LNCaP clone FGC (cell line): ENCODE results near the gene NIPAL1.

Source experiments
- DNase-seq: peaks from one replicate; pipeline ENCODE4 v3.0.0-alpha.2; 2011; ENCODE audit warnings: low read depth
- H3K4me3 ChIP-seq: 2 replicates; pipeline ENCODE4 v1.5.1; 2011; ENCODE audit warnings: mild to moderate bottlenecking, low read depth, low read length, control low read depth
- TF ChIP-seq, protein P1 (sequence below): IDR thresholded peaks from 2 replicates; pipeline ENCODE4 v1.5.1; 2012; ENCODE audit warnings: mild to moderate bottlenecking; ENCODE audit not compliant: control insufficient read depth, insufficient read depth; ENCODE audit errors: extremely low read depth

The NIPAL1 gene

DNA sequence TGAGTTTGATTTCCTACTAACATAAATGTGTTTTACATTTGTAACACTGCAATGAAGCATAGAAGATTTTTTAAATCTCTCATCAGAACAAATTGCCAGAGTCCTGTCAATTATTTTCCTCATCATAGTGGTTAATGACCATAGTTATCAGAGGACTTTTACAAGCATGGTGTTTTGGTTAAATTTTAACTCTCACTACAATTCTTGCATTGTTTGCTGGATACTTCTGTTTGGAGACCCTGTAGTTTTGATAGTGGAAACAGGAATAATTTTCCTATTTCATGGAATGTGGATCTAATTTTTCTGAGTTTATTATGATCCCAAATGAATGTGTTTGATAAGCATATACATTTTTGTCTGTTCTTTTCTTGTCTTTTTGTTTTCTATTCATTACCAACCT, 16.8 kb downstream of the NIPAL1 start:
- DNase-seq: no peak
- H3K4me3 ChIP-seq: no peak overlapping the region
- TF ChIP-seq, protein P1, sequence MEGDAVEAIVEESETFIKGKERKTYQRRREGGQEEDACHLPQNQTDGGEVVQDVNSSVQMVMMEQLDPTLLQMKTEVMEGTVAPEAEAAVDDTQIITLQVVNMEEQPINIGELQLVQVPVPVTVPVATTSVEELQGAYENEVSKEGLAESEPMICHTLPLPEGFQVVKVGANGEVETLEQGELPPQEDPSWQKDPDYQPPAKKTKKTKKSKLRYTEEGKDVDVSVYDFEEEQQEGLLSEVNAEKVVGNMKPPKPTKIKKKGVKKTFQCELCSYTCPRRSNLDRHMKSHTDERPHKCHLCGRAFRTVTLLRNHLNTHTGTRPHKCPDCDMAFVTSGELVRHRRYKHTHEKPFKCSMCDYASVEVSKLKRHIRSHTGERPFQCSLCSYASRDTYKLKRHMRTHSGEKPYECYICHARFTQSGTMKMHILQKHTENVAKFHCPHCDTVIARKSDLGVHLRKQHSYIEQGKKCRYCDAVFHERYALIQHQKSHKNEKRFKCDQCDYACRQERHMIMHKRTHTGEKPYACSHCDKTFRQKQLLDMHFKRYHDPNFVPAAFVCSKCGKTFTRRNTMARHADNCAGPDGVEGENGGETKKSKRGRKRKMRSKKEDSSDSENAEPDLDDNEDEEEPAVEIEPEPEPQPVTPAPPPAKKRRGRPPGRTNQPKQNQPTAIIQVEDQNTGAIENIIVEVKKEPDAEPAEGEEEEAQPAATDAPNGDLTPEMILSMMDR: no peak

DNA sequence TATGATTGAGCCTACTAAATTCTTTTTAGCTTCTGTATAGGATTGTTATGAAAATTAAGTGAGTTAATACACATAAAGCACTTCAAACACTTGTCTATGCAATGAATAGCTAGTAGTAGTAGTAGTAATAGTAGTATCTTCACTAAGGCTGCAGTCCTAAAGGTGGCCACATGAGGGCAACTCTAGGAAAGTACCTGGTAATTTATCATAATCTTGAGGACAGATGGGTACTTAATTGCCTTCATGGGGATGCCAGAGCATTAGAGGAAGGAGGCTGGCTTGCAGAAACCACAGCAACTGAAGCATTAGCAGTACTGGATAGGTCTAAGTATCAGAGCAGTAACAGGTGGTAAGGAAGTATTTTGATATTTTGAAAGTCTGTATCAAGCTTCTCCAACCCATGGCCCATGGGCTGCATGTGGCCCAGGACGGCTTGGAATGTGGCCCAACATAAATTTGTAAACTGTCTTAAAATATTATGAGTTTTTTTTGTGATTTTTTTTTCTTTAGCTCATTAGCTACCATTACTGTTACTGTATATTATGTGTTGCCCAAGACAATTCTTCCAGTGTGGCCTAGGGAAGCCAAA, 17.3 kb downstream of the NIPAL1 start:
- no peak overlapping the region for H3K4me3 ChIP-seq
- TF ChIP-seq, protein P1: peak; percentile 36; the same call in 1 of the 2 replicates
- DNase-seq: no peak

DNA sequence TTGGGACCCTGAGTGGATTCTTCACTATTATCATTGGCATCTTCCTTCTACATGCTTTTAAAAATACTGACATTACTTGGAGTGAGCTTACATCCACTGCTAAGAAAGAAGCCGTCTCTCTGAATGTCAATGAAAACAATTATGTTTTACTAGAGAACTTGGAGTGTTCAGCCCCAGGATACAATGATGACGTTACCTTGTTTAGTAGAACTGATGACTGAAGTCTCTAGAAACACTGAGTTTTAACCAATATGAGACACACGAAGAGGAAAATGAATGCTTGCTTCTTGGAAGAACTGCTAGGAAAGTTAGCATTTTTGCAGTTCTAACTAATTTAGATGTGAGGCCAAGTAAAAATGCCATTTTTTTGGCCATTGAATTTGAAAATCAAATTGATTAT, 19.4 kb downstream of the NIPAL1 start:
- H3K4me3 ChIP-seq: no peak overlapping the region
- no peak for DNase-seq

DNA sequence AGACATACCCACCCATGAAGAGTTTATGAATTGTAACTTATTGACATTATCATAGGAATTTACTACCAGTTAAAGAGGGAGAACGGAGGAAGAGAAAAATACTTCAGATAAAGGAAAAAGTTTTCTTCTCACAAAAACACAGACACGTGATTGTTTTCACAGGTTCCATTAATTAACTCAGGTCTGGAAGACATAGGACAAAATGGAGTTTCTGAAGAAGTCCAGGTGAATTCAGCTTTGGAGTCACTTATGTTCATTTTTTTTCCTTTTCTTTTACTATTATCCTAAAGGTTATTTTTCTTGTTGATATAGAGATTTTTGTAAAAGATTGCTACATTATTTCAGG, 20.5 kb downstream of the NIPAL1 start:
- H3K4me3 ChIP-seq: no peak overlapping the region
- TF ChIP-seq, protein P1: no peak

More for the DNA sequence above, 19.4 kb downstream of the NIPAL1 start:
- TF ChIP-seq, protein P1: no peak

DNA sequence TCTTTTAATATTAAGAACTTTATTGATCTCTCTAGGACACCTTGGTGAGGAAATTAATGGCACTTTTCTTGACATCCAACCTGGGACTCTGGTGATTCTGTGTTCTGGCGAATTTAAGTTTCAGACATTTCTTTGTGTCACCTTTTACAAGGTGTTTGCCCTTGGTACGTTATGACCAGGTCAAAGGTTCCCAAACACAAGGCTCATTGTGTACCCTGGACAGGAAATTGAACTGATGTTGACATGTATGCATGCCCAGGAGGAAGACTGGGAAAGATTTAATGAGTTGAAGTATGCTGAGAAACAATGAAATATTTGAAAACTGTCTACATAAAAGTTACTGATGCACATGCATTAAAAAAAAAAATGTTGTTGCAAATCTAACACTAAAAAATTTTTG, 22.1 kb downstream of the NIPAL1 start:
- no peak overlapping the region for H3K4me3 ChIP-seq
- TF ChIP-seq, protein P1: no peak
- DNase-seq: no peak

More for the DNA sequence above, 20.5 kb downstream of the NIPAL1 start:
- DNase-seq: no peak

DNA sequence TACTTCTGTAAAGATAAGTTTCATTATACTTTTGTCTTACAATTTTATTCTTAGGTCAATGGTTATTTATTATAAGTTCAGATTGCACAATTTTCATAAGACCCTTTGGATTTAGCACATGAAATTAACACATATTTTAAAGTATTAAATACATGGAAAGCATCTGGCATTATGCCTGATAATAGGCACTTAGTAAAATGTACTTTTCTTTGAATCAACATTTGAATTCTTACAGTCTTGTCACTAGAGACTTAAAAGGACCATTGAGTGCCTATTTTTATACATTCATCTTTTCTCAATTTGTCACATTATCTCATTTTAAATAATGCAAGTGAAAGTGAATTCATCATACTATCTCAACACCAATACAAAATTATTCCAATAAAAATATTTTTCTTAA, 23.0 kb downstream of the NIPAL1 start:
- TF ChIP-seq, protein P1: no peak
- no peak for DNase-seq

DNA sequence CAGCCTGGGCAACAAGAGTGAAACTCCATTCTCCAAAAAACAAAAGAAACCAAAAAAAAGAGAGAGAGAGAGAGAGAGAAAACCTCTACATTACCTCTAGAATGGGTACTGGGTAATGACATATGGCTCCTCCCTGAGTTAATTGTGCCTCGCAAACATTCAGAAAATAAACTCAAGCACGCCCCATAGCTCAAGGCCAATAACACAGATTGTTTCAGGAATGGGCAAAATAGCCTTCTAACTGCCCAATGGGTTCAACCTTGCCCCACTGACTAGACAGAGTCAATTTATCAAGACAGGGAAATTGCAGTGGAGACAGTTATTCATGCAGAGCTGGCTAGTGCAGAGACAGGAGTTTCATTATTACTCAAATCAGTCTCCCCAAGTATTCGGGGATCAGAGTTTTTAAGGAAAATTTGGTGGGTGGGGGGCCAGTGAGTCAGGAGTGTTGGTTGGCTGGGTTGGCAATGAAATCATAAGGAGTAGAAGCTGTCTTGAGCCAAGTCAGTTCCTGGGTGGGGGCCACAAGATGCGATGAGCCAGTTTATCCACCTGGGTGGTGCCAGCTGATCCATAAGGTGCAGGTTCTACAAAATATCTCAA, 25.1 kb downstream of the NIPAL1 start:
- TF ChIP-seq, protein P1: no peak
- DNase-seq: no peak
- no peak overlapping the region for H3K4me3 ChIP-seq

More for the DNA sequence above, 23.0 kb downstream of the NIPAL1 start:
- no peak overlapping the region for H3K4me3 ChIP-seq
